GM21381 (cell line): Measurements from ENCODE around the gene HLA-G.

ENCODE experiments used
- ATAC-seq: cut with Tn5 transposase; IDR thresholded peaks from one replicate; pipeline ENCODE4 v1.9.1; 2021; ENCODE audit warnings: mild to moderate bottlenecking, moderate library complexity; ENCODE audit not compliant: unreplicated experiment

Gene HLA-G

GRCh38 chr6:29815118-29815750 is 12.4 kb upstream of the HLA-G start:
- no peak for ATAC-seq

GRCh38 chr6:29816030-29816429 is 11.6 kb upstream of the HLA-G start:
- ATAC-seq, result no peak

- no peak for ATAC-seq
Observed at GRCh38 chr6:29818892-29819291, 8.7 kb upstream of the HLA-G start.

DNA sequence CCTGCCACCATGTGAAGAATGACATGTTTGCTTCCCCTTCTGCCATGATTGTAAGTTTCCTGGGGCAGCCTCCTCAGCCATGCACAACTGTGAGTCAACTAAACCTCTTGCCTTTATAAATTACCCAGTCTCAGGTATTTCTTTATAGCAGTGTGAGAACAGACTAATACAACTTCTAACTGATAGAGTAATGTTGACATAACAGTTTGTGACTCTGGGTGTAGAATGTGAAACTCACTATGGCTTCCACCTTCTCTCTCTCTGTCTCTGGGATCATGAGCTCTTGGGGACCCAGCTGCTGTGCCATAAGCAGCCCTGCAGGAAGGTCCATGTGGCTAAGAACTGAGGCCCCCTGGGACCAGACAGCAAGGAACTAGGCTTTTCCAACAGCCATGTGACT is 3.5 kb upstream of the HLA-G start:
- ATAC-seq, result no peak

DNA sequence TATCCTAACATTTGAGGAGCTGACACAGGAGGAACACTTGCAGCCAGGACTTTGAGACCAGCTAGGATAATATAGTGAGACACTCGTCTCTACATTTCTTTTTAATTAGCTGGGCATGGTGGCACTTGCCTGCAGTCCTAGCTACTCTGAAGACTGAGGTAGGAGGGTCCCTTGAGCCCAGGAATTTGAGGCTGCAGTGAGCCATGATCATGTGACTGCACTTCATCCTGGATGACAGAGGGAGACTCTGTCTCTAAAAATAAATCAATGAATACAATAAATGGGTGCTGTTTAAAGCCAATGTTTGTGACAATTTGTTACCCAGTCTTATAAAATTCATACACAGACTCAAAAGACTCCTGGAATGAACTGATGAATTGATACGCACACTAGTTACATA is 1.8 kb upstream of the HLA-G start:
- ATAC-seq, result no peak

DNA sequence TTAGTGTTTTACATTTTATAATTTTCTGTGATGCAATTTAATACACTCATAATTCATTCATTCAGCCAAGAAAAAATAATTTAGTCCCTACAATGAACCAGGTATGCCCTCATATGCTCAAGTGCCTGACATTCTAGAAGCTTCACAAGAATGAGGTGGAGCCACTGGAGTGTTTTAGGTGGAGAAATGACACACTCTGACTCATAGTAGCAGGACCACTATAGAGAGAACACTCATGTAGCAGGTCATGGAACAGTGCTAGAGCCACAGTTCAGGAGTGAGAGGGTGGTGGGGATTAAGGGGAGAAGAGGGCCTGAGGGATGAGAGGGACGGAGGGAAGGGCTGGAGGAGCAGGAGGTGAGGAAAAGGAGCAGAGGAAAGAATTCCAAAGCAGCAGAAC is 1.4 kb upstream of the HLA-G start:
- no peak for ATAC-seq

DNA sequence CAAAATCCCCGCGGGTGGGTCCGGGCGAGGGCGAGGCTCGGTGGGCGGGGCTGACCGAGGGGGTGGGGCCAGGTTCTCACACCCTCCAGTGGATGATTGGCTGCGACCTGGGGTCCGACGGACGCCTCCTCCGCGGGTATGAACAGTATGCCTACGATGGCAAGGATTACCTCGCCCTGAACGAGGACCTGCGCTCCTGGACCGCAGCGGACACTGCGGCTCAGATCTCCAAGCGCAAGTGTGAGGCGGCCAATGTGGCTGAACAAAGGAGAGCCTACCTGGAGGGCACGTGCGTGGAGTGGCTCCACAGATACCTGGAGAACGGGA is 809 bp downstream of the HLA-G start:
- no peak for ATAC-seq

DNA sequence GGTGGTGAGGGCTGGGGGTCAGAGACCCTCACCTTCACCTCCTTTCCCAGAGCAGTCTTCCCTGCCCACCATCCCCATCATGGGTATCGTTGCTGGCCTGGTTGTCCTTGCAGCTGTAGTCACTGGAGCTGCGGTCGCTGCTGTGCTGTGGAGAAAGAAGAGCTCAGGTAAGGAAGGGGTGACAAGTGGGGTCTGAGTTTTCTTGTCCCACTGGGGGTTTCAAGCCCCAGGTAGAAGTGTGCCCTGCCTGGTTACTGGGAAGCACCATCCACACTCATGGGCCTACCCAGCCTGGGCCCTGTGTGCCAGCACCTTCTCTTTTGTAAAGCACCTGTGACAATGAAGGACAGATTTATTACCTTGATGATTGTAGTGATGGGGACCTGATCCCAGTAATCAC is 2.1 kb downstream of the HLA-G start:
- ATAC-seq, result no peak

GRCh38 chr6:29830409-29830808 is 2.8 kb downstream of the HLA-G start:
- no peak for ATAC-seq

GRCh38 chr6:29831776-29832175 is 4.2 kb downstream of the HLA-G start:
- no peak for ATAC-seq

DNA sequence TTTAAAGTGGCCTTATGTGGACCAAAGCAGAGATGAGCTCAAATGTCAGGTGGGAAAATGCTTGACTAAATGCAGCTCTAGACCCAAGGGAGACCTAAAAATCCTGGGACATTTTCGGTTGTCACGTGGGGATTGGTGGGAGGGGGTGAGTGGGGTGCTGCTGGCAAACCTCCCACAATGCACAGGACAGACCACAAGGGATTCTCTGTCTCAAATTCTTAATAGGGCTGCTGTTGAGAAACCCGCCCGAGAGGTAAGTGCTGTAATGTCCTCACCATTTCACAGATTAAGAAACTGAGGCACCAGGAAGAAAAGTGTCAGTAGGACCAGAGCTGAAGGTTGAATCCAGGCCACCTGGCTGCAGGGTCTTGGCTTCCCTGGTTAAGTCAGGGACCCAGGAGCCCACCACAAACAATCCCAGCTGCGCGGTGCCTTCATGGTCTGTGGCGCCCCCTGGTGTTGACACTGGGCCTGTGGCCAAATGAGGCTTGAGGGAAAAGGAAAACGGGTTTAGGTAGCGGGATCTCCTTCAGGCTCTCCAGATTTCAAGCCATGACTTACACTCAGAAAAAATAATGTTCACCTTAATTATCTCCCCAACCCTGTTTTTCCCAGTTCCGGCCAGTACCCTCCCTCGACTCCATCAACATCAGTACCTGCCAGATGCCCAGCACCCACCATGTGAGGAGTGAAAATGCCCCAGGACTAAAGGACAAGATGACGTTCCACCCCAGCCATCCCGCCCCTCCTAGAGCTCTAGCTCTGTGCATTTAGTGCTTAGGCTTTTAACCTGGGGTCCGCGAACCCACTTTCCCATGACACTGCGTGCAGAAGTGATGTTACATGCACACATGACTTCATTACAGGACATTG is 7.2 kb downstream of the HLA-G start:
- no peak for ATAC-seq

- ATAC-seq, result no peak
Observed at GRCh38 chr6:29839917-29840316, 12.3 kb downstream of the HLA-G start.

DNA sequence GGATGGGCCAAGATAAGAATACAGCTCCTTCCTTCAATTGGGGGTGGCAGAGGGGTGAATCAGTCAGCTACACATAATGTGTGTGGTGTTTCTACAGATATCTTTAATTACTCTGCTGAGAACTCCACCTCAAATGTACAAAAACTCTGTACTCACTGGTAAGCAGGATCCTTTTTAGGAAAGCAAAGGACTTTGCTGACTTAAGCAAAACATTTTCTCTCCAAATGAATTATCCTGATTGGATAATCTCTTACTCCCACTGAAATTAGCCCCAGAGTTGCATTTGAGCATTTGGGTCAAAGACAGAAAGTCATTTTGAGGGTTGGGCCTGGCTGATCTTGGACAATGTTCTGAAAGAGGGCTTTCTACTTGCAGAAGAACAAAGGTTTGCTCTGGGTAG is 13.4 kb downstream of the HLA-G start:
- no peak for ATAC-seq

GRCh38 chr6:29845405-29846006 is 17.9 kb downstream of the HLA-G start:
- no peak for ATAC-seq

GRCh38 chr6:29847871-29848630 is 20.4 kb downstream of the HLA-G start:
- no peak for ATAC-seq

DNA sequence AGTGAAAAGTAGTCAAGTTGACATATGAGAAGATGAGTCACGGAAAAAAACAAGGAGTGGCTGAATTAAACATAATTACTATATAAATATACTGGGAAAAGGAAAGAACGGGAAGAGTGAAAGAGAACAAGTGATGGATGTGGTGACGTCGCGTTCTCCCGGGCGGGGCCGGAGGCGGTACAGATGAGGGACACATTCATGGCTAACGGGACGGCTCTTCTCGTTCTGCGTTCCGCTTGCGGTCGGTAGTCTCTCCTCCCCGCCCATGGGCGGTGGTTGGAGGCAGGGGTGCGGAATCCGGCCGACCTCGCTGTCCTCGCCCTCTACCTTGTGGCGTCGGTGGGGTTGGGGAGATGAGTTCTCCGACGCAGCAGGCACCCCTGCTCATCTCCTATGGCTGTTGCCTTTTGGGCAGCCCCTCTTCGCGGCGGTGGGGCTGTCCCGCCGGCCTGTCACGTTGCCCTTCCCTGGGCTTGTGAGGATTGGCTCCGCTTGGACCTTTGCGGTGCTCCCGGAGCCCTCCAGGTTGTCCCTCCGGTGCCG is 22.5 kb downstream of the HLA-G start:
- no peak for ATAC-seq

DNA sequence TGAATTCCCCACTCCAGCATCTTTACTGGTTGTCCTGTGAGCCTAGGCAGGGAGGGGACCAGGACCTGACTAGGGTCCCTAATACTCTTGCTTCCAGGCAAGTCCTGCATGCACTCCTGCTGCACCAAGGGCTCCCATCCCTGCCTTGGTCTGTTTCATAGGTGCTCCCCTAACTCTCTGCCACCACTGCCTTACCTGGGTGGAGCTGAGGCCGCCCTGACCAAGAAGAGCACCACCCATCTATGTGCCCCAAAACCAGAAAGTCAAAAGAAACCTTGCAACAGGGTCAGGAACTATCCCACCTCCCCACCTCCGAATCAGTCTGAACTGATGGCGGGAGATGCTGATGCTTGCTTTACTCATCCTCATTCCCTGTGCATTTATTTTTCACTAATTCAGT is 23.6 kb downstream of the HLA-G start:
- no peak for ATAC-seq

- no peak for ATAC-seq
Observed at GRCh38 chr6:29853245-29853644, 25.6 kb downstream of the HLA-G start.

DNA sequence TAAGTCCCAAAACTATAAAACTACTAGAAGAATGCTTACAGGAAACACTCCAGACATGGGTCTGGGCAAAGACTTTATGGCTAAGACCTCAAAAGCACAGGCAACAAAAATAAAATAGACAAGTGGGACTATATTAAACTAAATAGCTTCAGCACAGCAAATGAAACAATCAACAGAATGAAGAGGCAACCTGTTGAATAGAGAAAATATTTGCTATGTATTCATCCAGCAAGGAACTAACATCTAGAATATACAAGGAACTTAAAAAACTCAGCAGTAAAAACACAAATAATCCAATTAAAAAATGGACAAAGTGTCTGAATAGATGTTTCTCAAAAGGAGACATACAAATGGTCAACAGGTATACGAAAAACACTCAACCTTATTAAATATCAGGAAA is 30.4 kb downstream of the HLA-G start:
- no peak for ATAC-seq

DNA sequence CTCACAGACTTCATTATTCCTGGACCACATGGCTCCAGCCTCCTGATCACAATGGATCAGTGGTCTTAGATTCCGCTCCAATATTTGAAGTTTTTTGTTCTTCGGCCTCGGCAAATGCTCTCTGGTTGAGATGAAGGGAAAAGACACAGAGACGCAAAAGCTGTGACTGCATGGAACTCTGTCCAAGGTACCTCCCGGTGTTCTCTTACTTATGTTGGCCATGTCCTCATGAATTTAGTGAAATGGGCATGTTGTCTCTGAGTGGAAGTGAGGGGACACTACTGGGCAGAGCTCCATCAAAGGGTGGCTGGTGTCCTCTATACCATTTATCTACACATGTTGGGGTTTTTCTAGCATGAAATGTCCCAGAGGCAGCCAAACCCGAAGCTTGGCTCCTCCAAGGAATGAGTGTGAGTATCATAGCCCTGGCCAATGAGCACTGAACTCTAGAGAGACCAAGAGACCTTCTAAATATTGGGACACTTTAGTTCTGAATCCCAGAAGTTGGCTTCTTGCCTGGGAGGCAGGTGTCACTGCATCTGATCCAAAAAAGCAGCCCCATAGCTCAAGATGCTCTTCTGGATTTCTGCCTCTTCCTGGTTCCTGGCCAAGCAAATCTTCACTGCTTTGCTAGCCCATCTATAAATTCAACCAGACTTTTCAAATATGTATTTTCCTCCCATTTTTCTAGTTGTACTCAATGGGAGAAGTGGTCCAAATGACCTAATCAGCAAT is 34.1 kb downstream of the HLA-G start:
- ATAC-seq, result no peak
